HG02943 (cell line): ENCODE results near the gene NUFIP2.

ENCODE experiments used
- ATAC-seq: cut with Tn5 transposase; IDR thresholded peaks from one replicate; pipeline ENCODE4 v1.9.1; 2021; ENCODE audit warnings: mild to moderate bottlenecking, low read depth, moderate library complexity; ENCODE audit not compliant: unreplicated experiment

The NUFIP2 gene

DNA sequence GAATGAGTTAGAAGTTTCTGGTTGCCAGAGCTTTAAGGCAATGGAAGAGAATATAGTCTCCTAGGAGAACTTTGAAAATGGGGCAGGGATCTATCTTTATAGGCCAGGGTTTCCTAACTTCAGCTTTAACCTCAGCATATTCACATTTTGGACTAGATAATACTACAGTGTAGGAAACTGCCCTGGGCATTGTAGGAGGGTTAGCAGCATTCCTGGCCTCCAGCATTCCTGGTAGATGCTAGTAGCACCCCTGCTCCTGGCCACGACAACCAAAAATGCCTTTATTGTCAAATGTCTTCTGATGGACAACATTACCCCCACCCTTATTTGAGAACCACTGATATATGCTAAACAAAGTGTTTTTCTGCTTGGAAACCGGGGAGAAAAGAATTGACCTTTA lies 86.0 kb downstream of the NUFIP2 start:
- ATAC-seq, result no peak
